ENCODE results near the gene HSPA1A.

- TF ChIP-seq CTCF (IDR thresholded peaks at IDR 0.05): no peak
- no peak for TF ChIP-seq POLR2A (IDR thresholded peaks at IDR 0.05)
Measured at GRCh38 chr6:31838968-31839367, 23.6 kb downstream of the HSPA1A start.

All from adrenal gland (tissue), 5 donors.